SK-N-MC (cell line): ENCODE measurements around the gene NR3C1.

ENCODE experiments used
- EZH2 ChIP-seq: fragments of 200-600 bp; sonication (generic); IDR thresholded peaks from one replicate; pipeline ENCODE4 v1.6.1; 2017; ENCODE audit warnings: antibody characterized with exemption
- POLR2AphosphoS5 ChIP-seq: IDR thresholded peaks from 2 replicates; pipeline ENCODE4 v1.6.1; 2012; ENCODE audit warnings: mild to moderate bottlenecking, low read depth, low read length, borderline replicate concordance

DNA sequence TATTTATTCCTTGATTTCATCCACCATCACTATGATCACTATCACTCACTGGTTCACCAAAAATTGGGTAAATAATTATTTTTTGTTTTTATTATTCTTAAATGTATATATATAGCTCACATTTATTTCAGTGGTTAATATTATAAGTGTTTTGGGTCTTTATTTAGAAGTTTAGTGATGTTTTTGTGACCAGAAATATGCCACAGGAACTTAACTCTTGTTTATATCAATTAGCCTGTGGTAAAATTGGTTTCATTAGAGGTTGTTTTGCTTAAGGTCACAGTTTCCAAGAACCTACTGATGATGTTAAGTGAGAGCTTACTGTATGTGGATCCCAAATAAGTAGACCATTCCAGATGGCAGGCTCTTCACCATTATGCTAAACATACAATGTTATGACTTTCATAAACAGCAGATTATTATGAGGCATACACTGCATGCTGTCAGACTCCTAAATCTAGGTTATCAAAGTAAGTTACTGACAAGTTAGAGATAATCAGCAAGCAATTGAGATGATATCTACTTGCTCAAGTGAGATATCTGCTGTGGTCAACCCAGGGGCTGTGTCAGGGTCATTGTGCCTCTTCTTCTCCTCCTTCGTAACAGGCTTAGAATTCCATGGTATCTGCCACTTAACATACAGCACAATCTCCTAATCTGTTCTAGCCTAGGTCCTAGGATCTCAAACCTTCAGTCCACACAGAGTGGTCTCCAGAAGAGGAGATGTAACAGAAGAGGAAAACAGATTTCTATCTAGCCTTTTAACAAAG lies 57.6 kb downstream of the NR3C1 start:
- no peak for TF ChIP-seq POLR2AphosphoS5
- no peak for TF ChIP-seq EZH2
